ENCODE data around the gene ATP8B1. TPM values are rescaled to one million over a fixed set of nuclear protein-coding genes. Genes with fewer than 3 reads are reported as not detected.

ATP8B1 gene
- polyA plus RNA-seq, 2 of the 4 experiments (the other 2 are of a cell fraction) = 7.1 to 23.4 TPM

- TF ChIP-seq, protein P1, sequence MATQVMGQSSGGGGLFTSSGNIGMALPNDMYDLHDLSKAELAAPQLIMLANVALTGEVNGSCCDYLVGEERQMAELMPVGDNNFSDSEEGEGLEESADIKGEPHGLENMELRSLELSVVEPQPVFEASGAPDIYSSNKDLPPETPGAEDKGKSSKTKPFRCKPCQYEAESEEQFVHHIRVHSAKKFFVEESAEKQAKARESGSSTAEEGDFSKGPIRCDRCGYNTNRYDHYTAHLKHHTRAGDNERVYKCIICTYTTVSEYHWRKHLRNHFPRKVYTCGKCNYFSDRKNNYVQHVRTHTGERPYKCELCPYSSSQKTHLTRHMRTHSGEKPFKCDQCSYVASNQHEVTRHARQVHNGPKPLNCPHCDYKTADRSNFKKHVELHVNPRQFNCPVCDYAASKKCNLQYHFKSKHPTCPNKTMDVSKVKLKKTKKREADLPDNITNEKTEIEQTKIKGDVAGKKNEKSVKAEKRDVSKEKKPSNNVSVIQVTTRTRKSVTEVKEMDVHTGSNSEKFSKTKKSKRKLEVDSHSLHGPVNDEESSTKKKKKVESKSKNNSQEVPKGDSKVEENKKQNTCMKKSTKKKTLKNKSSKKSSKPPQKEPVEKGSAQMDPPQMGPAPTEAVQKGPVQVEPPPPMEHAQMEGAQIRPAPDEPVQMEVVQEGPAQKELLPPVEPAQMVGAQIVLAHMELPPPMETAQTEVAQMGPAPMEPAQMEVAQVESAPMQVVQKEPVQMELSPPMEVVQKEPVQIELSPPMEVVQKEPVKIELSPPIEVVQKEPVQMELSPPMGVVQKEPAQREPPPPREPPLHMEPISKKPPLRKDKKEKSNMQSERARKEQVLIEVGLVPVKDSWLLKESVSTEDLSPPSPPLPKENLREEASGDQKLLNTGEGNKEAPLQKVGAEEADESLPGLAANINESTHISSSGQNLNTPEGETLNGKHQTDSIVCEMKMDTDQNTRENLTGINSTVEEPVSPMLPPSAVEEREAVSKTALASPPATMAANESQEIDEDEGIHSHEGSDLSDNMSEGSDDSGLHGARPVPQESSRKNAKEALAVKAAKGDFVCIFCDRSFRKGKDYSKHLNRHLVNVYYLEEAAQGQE (IDR thresholded peaks at IDR 0.05) = no peak
- no peak for TF ChIP-seq PHF8 (IDR thresholded peaks at IDR 0.05; ENCODE audit: borderline replicate concordance, low read depth)
- TF ChIP-seq ESRRA (IDR thresholded peaks at IDR 0.05; ENCODE audit: borderline replicate concordance, low read length) = no peak
- TF ChIP-seq ZSCAN20 (CRISPR knock-in tag; IDR thresholded peaks at IDR 0.05) = no peak
- no peak for TF ChIP-seq CHD2 (IDR thresholded peaks at IDR 0.05; ENCODE audit: low read length, partially characterized antibody)
- TF ChIP-seq MAZ (IDR thresholded peaks at IDR 0.05; ENCODE audit: borderline replicate concordance, low read depth, low read length) = no peak
- no peak for TF ChIP-seq FOXS1 (CRISPR knock-in tag; IDR thresholded peaks at IDR 0.05)
Measured at GRCh38 chr18:57802213-57803102, 657 bp downstream of the ATP8B1 start (continued).

GRCh38 chr18:57801761-57802212 is 1.3 kb downstream of the ATP8B1 start:
- ATAC-seq = no peak
- Histone ChIP-seq H3K4me1 (peaks cover 51% of the 10 kb centered on the region), H3K9me3 (no peaks in the 10 kb centered on the region), H3K4me2 (peak overlapping the region; percentile 96), H3K27ac (peak overlapping the region; percentile 88 to 93; a peak in 5 of 6 replicates), H3K4me3 (peak overlapping the region; percentile 87)
- DNase-seq (ENCODE audit: low read depth in 1 of 2, low spot score in 1 of 2) = no peak
- POLR2A ChIA-PET = no interaction called here
- WGBS (ENCODE audit: missing lambda C conversion rate) = 53% methylated on average over 21 of the region's 26 CpGs
- no peak for FAIRE-seq
- TF ChIP-seq FOSB (CRISPR knock-in tag; IDR thresholded peaks at IDR 0.05) (no peak), CHD4 (IDR thresholded peaks at IDR 0.05; ENCODE audit: borderline replicate concordance) (no peak), POLR2A (IDR thresholded peaks at IDR 0.05; ENCODE audit: low read length) (no peak), ATOH8 (CRISPR knock-in tag; IDR thresholded peaks at IDR 0.05; ENCODE audit: low read depth) (no peak), HDAC2 (IDR thresholded peaks at IDR 0.05) (no peak)
- CTCF ChIA-PET = no interaction called here

- FAIRE-seq (no peak), DNase-seq (ENCODE audit: low read depth in 1 of 2, low spot score in 1 of 2) (no peak), ATAC-seq (no peak)
- WGBS (ENCODE audit: missing lambda C conversion rate) = 69% methylated on average over 14 of the region's 14 CpGs
- Histone ChIP-seq H3K4me3 (peak overlapping the region; percentile 87), H3K9me3 (no peaks in the 10 kb centered on the region), H3K4me1 (peaks cover 51% of the 10 kb centered on the region), H3K4me2 (peak overlapping the region; percentile 96), H3K27ac (peak overlapping the region; percentile 88 to 93; a peak in 4 of 6 replicates)
- no peak for TF ChIP-seq ZNF302 (CRISPR knock-in tag; IDR thresholded peaks at IDR 0.05)
- POLR2A ChIA-PET = no interaction called here
- CTCF ChIA-PET = no interaction called here
Measured at GRCh38 chr18:57801325-57801724, 1.8 kb downstream of the ATP8B1 start.

- ChIA-PET POLR2A (no interaction called here), CTCF (interaction anchor here (0.6 kb wide), 1 partner anchor 103 kb away, joined by 3 read pairs; no protein-coding TSS in a partner anchor)
- DNase-seq (ENCODE audit: low read depth in 1 of 2, low spot score in 1 of 2) (no peak), FAIRE-seq (no peak), ATAC-seq (no peak)
- 44% methylated on average over 4 of the region's 4 CpGs for WGBS (ENCODE audit: missing lambda C conversion rate)
- Histone ChIP-seq H3K27ac (peak overlapping the region in 1 of 2 experiments; percentile 56; a peak in 2 of 6 replicates), H3K9me3 (no peaks in the 10 kb centered on the region), H3K4me1 (peaks cover 51% of the 10 kb centered on the region), H3K4me3 (no peak overlapping the region), H3K4me2 (peak overlapping the region; percentile 44)
- no peak for TF ChIP-seq CHD4 (IDR thresholded peaks at IDR 0.05; ENCODE audit: borderline replicate concordance)
- TF ChIP-seq CBX2 (IDR thresholded peaks at IDR 0.05; ENCODE audit: borderline replicate concordance, low read depth) = no peak
- no peak for TF ChIP-seq FOSL2 (IDR thresholded peaks at IDR 0.05)
- no peak for TF ChIP-seq FOSL2 (CRISPR knock-in tag; IDR thresholded peaks at IDR 0.05)
- no peak for TF ChIP-seq EP300 (IDR thresholded peaks at IDR 0.05)
- TF ChIP-seq, protein P2, sequence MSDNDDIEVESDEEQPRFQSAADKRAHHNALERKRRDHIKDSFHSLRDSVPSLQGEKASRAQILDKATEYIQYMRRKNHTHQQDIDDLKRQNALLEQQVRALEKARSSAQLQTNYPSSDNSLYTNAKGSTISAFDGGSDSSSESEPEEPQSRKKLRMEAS (IDR thresholded peaks at IDR 0.05) = no peak
- TF ChIP-seq RNF2 (IDR thresholded peaks at IDR 0.05; ENCODE audit: borderline replicate concordance, low read depth) = no peak
- TF ChIP-seq CBX8 (IDR thresholded peaks at IDR 0.05) = no peak
- no peak for TF ChIP-seq GATA3 (IDR thresholded peaks at IDR 0.05; ENCODE audit: borderline replicate concordance)
- TF ChIP-seq, protein P3, sequence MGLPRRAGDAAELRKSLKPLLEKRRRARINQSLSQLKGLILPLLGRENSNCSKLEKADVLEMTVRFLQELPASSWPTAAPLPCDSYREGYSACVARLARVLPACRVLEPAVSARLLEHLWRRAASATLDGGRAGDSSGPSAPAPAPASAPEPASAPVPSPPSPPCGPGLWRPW (IDR thresholded peaks at IDR 0.05) = no peak
- no peak for TF ChIP-seq ZSCAN20 (CRISPR knock-in tag; IDR thresholded peaks at IDR 0.05)
- TF ChIP-seq ZC3H11A (IDR thresholded peaks at IDR 0.05) = no peak
- TF ChIP-seq SREBF2 (IDR thresholded peaks at IDR 0.05) = no peak
- TF ChIP-seq, protein P4, sequence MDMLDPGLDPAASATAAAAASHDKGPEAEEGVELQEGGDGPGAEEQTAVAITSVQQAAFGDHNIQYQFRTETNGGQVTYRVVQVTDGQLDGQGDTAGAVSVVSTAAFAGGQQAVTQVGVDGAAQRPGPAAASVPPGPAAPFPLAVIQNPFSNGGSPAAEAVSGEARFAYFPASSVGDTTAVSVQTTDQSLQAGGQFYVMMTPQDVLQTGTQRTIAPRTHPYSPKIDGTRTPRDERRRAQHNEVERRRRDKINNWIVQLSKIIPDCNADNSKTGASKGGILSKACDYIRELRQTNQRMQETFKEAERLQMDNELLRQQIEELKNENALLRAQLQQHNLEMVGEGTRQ (IDR thresholded peaks at IDR 0.05) = no peak
- no peak for TF ChIP-seq ZFP36 (IDR thresholded peaks at IDR 0.05; ENCODE audit: borderline replicate concordance, partially characterized antibody)
Measured at GRCh38 chr18:57798713-57799373, 4.3 kb downstream of the ATP8B1 start.

All from A549 (cell line).